Muscle of back (tissue), 13 donors: ENCODE measurements around the gene TMEM54. TPM values are rescaled to one million over a fixed set of nuclear protein-coding genes. Genes with fewer than 3 reads are reported as not detected.

Experiments
- DNase-seq, 3 donors: peaks; one replicate each; pipeline versions ENCODE4 v3.0.0 to v3.0.0-alpha.2; 2013
- long read RNA-seq, 9 donors: transcript quantifications; one replicate each; lab custom pipeline, GENCODE V29; 2026
- polyA plus RNA-seq, 10 donors: library from polyadenylated mRNA; unstranded; fragments of 120-200 nt; gene quantifications; one replicate each; pipeline ENCODE4 v1.2.1, GENCODE V29; 2013; ENCODE audit not compliant: insufficient read length in 10 of 10

The TMEM54 gene, protein sequence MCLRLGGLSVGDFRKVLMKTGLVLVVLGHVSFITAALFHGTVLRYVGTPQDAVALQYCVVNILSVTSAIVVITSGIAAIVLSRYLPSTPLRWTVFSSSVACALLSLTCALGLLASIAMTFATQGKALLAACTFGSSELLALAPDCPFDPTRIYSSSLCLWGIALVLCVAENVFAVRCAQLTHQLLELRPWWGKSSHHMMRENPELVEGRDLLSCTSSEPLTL
- polyA plus RNA-seq, result 10 to 100 TPM in 1 of 10 donors, 1 to 10 TPM in 9; 4.5 to 15.7 (median 7.2) TPM
- long read RNA-seq, donor 1, partial matches to known transcripts, result 0 of 2 reads
- long read RNA-seq, donor 1, other reads (novel, unspliced or antisense), result 0 of 2 reads
- long read RNA-seq, donor 2, partial matches to known transcripts, result 0 of 3 reads
- long read RNA-seq, donor 2, other reads (novel, unspliced or antisense), result 0 of 3 reads
- long read RNA-seq, donor 3, result 0 reads
- long read RNA-seq, donor 4, partial matches to known transcripts, result 0 of 4 reads
- long read RNA-seq, donor 4, other reads (novel, unspliced or antisense), result 0 of 4 reads
- long read RNA-seq, donor 5, transcript TMEM54-202 (6 exons, 999 nt), result major isoform, 5 of 6 reads
- long read RNA-seq, donor 5, partial matches to known transcripts, result 0 of 6 reads
- long read RNA-seq, donor 5, other reads (novel, unspliced or antisense), result 0 of 6 reads
- long read RNA-seq, donor 6, partial matches to known transcripts, result 0 of 1 reads
- long read RNA-seq, donor 6, other reads (novel, unspliced or antisense), result 0 of 1 reads
- long read RNA-seq, donor 7, partial matches to known transcripts, result 0 of 5 reads
- long read RNA-seq, donor 7, other reads (novel, unspliced or antisense), result 0 of 5 reads
- long read RNA-seq, donor 8, transcript TMEM54-202 (6 exons, 999 nt), result major isoform, 8 of 15 reads
- long read RNA-seq, donor 8, partial matches to known transcripts, result 6 of 15 reads
- long read RNA-seq, donor 8, other reads (novel, unspliced or antisense), result 0 of 15 reads
- long read RNA-seq, donor 9, partial matches to known transcripts, result 0 of 1 reads
- long read RNA-seq, donor 9, other reads (novel, unspliced or antisense), result 0 of 1 reads

GRCh38 chr1:32900956-32901822, at the start of gene TMEM54:
TSS of gene TMEM54 (minus strand) at chr1:32901389. CDS start at chr1:32901238, 151 bp downstream.
- peak in 1 of 3 donors; percentile 51 for DNase-seq

DNA sequence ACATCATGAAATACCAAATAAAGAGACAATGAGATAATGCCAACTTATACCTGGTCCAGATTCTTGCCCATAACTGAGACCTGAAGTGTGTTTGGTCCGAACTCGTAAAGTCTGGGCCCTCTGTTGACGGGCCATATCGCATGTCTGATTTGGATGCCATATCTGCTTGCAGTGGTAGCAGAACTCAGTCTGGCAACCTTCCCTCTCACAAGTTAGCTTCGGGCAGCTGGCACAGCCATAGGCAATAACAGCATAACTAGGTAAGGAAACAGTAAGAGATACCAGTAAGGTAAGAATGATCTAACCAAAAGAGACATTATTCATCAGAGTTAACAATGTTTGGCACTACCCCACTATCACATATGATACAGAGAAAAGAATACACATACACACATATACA, 48.3 kb upstream of the TMEM54 start:
- no peak for DNase-seq

GRCh38 chr1:32948905-32949304, 47.7 kb upstream of the TMEM54 start:
- DNase-seq, result peak in 1 of 3 donors; percentile 51

DNA sequence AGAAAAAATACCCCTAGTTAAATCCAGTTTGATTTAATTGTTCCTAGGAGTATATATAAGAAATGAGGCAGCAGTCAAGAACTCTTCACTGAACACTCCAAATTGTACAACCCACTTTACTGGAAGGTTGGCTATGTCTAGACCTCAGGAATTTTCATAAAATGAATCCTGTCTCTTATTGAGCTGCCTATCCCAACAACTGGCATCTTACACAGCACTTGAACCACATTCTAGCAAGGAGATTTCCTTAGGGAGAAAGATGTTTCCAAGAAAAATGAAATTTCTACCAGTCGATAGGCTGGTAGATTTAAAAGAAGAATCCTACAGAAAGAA, 47.2 kb upstream of the TMEM54 start:
- no peak for DNase-seq

- DNase-seq, result no peak
These were observed 46.6 kb upstream of the TMEM54 start for GRCh38 chr1:32947669-32948389.

GRCh38 chr1:32946413-32946812, 45.2 kb upstream of the TMEM54 start:
- DNase-seq, result no peak

- no peak for DNase-seq
These were observed 43.0 kb upstream of the TMEM54 start for GRCh38 chr1:32944180-32944579.

DNA sequence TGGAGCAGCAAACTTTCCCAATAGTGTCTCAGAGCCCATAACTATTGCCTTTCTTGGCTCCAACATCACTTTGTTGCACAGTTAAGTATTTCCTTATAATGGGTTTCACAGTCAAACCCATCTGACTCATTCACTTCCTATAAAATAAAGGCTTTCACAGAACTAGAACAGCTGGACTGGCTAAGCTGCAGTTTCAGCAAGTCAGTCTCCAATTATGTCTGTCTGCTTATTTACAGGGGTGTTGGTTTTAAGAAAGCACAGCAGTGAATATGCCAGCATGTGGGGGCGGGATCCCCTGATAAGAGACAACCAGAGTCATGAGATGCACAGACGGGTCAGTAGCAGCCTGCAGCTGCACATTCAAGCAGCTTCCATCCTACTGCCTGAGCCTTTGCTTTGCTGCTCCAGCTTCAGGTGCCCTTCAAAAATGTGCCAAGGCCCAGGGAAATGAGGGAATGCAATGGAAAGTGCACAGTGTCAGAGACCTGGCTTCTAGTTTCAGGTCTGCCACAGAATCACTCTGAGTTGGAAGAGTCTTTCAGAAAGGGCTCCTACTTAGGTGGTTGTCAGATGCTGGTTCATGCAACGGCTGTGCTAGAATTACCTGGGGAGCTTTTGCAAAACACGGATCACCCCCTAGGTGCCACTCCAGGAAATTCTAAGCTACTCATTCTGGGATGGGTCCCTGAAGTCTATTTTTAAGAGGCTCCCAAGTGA, 38.6 kb upstream of the TMEM54 start:
- peak in 2 of 3 donors; percentile 44 to 63 for DNase-seq

DNA sequence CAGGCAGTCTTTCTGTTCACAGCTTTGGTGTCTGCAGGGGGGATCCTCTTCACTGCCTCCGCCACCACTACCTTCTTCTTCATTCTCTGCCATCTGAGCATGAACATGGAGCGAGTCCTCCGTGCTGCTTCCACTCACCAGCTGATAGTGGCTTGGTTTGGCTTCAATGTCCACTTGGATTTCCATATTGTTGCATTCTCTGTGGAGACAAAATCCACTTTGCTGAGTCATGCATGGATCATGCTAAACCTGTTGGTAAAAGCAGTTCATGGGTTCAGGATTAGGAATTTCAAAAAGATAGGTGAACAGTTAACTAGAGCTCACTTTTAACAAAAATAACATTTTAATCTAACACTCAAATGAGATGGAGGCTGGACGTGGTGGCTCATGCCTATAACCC, 35.9 kb upstream of the TMEM54 start:
- DNase-seq, result no peak

- no peak for DNase-seq
These were observed 33.3 kb upstream of the TMEM54 start for GRCh38 chr1:32934535-32934934.

- DNase-seq, result peak in 1 of 3 donors; percentile 45
These were observed 32.6 kb upstream of the TMEM54 start for GRCh38 chr1:32933742-32934322.

GRCh38 chr1:32931760-32932159, 30.6 kb upstream of the TMEM54 start:
- no peak for DNase-seq

- DNase-seq, result no peak
These were observed 28.2 kb upstream of the TMEM54 start for GRCh38 chr1:32929366-32929765.

DNA sequence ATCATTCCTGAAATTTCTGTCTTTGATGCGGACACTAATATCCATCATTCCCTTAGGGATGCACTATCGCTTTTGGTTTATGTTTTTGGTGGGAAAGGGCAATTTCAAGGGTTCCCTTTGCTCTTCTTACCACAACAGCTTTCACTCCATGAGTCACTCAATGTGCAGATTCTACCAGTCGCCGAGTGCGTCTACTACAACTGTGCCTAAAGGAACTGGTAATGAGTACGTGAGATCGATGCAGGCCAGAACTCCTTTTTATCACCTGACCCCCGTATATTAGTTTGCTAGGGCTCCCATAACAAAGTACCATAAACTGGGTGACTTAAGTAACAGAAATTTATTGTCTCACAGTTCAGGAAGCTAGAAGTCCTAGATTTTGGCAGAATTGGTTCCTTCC, 27.5 kb upstream of the TMEM54 start:
- DNase-seq, result no peak

- DNase-seq, result no peak
These were observed 27.1 kb upstream of the TMEM54 start for GRCh38 chr1:32928285-32928684.

DNA sequence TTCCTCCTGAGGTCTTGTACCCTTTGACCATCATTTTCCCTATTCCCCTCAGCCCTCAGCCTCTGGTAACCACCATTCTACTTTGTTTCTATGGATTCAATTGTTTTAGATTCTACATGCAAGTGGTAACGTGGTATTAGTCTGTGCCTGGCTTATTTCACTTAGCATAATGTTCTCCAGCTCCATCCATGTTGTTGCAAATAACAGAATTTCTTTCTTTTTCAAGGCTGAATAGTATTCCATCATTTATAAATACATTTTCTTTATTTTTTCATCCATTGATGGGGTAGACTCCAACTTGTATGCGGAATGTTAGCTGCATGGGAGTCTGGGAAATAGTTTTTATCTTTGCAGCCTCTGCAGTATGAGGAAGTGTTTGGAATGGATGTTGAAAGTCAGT, 26.3 kb upstream of the TMEM54 start:
- no peak for DNase-seq

GRCh38 chr1:32926562-32926961, 25.4 kb upstream of the TMEM54 start:
- no peak for DNase-seq

DNA sequence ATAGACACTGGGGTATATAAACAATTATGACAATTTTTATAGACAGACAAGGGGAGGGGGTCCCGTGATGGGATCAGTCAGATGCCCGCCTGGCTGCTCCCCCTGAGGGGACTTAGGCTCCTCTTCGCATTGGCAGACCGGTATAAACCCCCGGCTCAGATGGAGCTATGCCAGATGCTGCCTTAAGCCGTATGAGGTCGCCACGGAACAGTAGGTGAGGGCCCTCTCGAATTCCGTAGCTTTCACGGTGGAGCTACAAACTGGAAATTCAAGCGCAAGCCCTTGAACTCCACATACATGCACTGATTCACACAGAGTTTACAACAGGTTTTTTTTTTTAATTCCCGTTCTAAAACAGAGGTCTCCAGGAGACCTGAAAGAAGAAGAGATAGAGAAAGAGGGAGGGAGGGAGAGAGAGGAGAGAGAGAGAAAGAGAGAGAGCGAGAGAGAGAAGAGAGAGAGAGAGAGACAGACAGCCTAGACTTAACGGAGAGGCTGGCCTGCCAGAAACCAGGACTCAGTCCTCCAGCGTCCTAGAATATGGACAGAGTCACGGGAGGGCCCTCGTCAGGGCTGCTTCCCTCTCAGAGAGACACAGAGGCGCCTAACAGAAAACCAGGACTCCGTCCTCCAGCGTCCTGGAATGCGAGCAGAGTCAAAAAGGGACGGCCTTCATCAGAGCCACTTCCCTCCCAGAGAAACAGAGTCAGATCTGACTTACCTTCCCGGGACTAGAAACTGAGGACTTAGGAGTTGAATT, 24.4 kb upstream of the TMEM54 start:
- DNase-seq, result peak in 1 of 3 donors; percentile 60

GRCh38 chr1:32924881-32925344, 23.7 kb upstream of the TMEM54 start:
- peak in 1 of 3 donors; percentile 32 for DNase-seq
